ENCODE measurements around the gene MAP7.

The MAP7 gene

GRCh38 chr6:136341367-136341766 is 208.9 kb downstream of the MAP7 start:
- no peak for DNase-seq (ENCODE audit: low spot score)
- CTCF ChIA-PET, result interaction anchor here (0.7 kb wide), 1 partner anchor 34 kb away, joined by 5 read pairs; no protein-coding TSS in a partner anchor
- no peak overlapping the region for H3K27ac ChIP-seq
- TF ChIP-seq CTCF (conservative IDR thresholded peaks at IDR 0.05; ENCODE audit: low read depth), result no peak
- POLR2A ChIA-PET (ENCODE audit: low non-redundant PET), result no interaction called here

- DNase-seq (ENCODE audit: low spot score), result no peak
- ChIA-PET CTCF (interaction anchor here (0.6 to 0.7 kb wide), 3 partner anchors 16 to 1238 kb away, joined by 3 to 5 read pairs (median 4); no protein-coding TSS in a partner anchor), POLR2A (ENCODE audit: low non-redundant PET) (no interaction called here)
- no peak for TF ChIP-seq CTCF (conservative IDR thresholded peaks at IDR 0.05; ENCODE audit: low read depth)
- no peak overlapping the region for H3K27ac ChIP-seq
Measured at GRCh38 chr6:136338486-136338885, 211.7 kb downstream of the MAP7 start.

- POLR2A ChIA-PET (ENCODE audit: low non-redundant PET), result no interaction called here
- no peak overlapping the region for H3K27ac ChIP-seq
- TF ChIP-seq CTCF (conservative IDR thresholded peaks at IDR 0.05; ENCODE audit: low read depth), result no peak
- CTCF ChIA-PET, result interaction anchor here (1.0 kb wide), 1 partner anchor 21 kb away, joined by 4 read pairs; no protein-coding TSS in a partner anchor
- DNase-seq (ENCODE audit: low spot score), result no peak
Measured at GRCh38 chr6:136337606-136338005, 212.6 kb downstream of the MAP7 start.

- no peak for DNase-seq (ENCODE audit: low spot score)
- ChIA-PET CTCF (interaction anchor here (1.0 kb wide), 1 partner anchor 20 kb away, joined by 4 read pairs; no protein-coding TSS in a partner anchor), POLR2A (ENCODE audit: low non-redundant PET) (no interaction called here)
- no peak for TF ChIP-seq CTCF (conservative IDR thresholded peaks at IDR 0.05; ENCODE audit: low read depth)
- H3K27ac ChIP-seq, result no peak overlapping the region
Measured at GRCh38 chr6:136337121-136337520, 213.1 kb downstream of the MAP7 start.

- no peak overlapping the region for H3K27ac ChIP-seq
- ChIA-PET POLR2A (ENCODE audit: low non-redundant PET) (no interaction called here), CTCF (interaction anchor here (0.6 kb wide), 1 partner anchor 34 kb away, joined by 3 read pairs; no protein-coding TSS in a partner anchor)
- no peak for DNase-seq (ENCODE audit: low spot score)
- TF ChIP-seq CTCF (conservative IDR thresholded peaks at IDR 0.05; ENCODE audit: low read depth), result no peak
Measured at GRCh38 chr6:136335736-136336363, 214.4 kb downstream of the MAP7 start.

GRCh38 chr6:136334853-136335252 is 215.4 kb downstream of the MAP7 start:
- DNase-seq (ENCODE audit: low spot score), result no peak
- CTCF ChIA-PET, result no interaction called here
- TF ChIP-seq CTCF (conservative IDR thresholded peaks at IDR 0.05; ENCODE audit: low read depth), result no peak
- no peak overlapping the region for H3K27ac ChIP-seq
- POLR2A ChIA-PET (ENCODE audit: low non-redundant PET), result no interaction called here

Measured in RWPE1 (cell line).